Measurements from ENCODE around the gene ACTR3C. TPM values are rescaled to one million over a fixed set of nuclear protein-coding genes. Genes with fewer than 3 reads are reported as not detected.
"Not testable (repeated sequence)": the region's sequence is repeated elsewhere in the genome, so short reads cannot be mapped to it uniquely, and the experiment has no call there.

Gene ACTR3C
- total RNA-seq, 1 experiment from 2014 or later = not detected

GRCh38 chr7:150283608-150284007 lies 39.7 kb downstream of the ACTR3C start:
- DNase-seq (ENCODE audit: low read depth) = not testable (repeated sequence)

GRCh38 chr7:150283111-150283510 lies 40.2 kb downstream of the ACTR3C start:
- not testable (repeated sequence) for DNase-seq (ENCODE audit: low read depth)

- DNase-seq (ENCODE audit: low read depth) = not testable (repeated sequence)
These were observed 41.5 kb downstream of the ACTR3C start for GRCh38 chr7:150281681-150282403.

- not testable (repeated sequence) for DNase-seq (ENCODE audit: low read depth)
These were observed 45.0 kb downstream of the ACTR3C start for GRCh38 chr7:150278383-150278782.

DNA sequence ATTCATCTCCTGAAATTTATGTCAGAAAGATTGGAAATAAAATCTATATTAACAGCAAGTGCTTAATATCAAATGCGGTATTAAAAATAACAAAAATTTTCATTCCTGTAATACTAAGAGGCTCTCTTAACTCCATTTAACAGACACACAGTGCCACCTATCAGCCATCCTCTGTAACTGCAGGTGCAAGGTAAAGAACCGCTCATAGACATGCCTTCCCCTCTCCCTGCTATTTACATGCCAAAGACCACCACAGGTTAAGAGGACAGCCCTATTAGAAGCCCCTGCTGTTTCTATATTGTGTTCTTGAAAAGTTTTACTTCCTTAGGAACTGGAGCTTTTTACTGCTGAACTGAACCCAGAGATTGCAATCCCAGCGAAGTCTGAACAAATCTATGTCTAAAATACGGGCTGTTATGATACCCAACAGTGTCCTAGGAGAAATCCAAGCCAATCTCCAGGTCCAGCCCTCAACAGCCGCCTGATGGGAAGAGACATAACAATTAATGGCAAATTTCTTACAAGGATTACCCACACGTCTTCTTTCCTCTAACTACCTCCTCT lies 47.1 kb downstream of the ACTR3C start:
- peak; percentile 20 for DNase-seq (ENCODE audit: low read depth)

GRCh38 chr7:150271898-150272297 lies 51.4 kb downstream of the ACTR3C start:
- DNase-seq (ENCODE audit: low read depth) = not testable (repeated sequence)

- not testable (repeated sequence) for DNase-seq (ENCODE audit: low read depth)
These were observed 53.1 kb downstream of the ACTR3C start for GRCh38 chr7:150270101-150270824.

DNA sequence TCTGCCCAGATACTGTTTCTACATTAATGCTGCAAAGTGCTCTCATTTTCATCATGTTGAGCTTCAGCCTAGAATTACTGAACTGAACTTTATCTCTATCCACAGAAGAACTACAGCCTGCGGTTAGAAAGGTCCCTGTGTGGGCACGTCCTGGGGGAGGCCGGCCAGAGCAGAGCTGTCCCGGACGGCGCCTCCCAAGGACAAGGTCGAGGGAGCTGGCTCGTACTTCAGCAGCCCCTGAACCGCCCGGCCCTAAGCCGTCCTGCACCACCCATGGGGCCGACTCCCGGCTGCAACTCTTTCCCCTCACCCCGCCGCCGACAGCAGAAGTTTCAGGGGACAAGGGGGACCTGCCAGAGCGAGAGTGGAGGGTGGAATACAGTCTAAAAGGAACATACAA lies 54.5 kb downstream of the ACTR3C start:
- not testable (repeated sequence) for DNase-seq (ENCODE audit: low read depth)

DNA sequence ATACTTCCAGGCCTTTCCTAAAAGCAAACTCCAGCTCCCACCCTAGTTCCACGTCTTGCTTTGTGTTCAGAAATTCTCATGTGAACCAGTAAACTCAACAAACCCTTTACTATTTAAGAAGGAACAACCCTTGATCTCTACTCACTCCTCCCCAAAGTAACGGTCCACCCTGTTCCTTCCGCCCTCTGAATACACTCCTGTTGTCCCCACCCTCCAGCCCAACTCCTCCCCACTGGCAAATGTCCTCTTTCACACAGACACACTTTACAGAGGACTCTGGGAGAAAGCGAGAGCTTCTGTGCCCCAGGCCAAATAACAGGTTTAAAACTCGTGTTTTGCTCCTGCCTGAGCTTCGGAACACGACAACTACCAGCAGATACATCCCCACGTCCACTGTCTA lies 55.1 kb downstream of the ACTR3C start:
- not testable (repeated sequence) for DNase-seq (ENCODE audit: low read depth)

DNA sequence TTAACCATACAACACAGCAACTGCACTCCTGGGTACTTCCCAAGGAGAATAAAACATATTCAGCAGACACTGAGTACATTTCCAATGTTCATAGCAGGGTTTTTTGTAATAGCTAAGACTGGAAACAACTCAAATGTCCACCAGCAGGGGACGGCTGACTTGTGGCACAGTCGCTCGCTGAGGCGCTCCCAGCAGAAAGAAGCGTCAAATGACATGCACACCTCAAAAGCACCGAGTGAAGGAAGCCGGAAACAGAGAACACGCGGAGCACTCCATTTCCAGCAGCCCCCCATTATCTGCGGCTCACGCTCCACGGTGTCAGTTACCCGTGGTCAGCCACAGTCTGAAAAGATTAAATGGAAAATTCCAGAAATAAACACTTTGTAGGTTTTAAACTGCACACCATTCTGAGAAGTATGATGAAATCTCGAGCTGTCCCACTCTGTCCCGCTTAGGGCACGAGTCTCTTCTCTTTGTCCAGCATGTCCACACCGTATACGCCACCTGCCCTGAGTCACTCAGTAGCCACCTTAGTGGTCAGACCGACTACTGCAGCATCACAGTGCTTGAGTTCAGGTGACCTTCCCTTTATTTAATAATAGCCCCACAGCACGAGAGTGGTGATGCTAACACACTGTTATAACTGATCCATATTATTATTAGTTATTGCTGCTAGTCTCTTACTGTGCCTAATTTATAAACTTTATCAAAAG lies 56.2 kb downstream of the ACTR3C start:
- not testable (repeated sequence) for DNase-seq (ENCODE audit: low read depth)

GRCh38 chr7:150262656-150263055 lies 60.7 kb downstream of the ACTR3C start:
- DNase-seq (ENCODE audit: low read depth) = not testable (repeated sequence)

DNA sequence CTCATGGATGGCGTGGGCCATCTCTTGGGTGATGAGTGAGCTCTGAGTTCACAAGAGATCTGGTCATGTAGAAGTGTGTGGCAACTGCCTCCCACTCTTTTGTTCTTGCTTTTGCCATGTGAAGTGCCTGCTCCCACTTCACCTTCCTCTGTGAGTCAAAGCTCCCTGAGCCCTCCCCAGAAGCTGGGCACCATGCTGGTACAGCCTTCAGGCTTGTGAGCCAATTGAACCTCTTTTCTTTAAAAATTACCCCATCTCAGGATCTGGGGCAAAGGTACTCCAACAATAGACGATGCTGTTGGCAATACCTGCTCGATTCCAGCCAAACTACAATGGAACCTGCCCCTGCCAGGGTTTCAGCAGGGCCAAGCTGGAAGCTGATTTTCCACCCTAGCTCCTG lies 75.6 kb downstream of the ACTR3C start:
- DNase-seq (ENCODE audit: low read depth) = not testable (repeated sequence)

GRCh38 chr7:150245208-150245607 lies 78.1 kb downstream of the ACTR3C start:
- DNase-seq (ENCODE audit: low read depth) = not testable (repeated sequence)

DNA sequence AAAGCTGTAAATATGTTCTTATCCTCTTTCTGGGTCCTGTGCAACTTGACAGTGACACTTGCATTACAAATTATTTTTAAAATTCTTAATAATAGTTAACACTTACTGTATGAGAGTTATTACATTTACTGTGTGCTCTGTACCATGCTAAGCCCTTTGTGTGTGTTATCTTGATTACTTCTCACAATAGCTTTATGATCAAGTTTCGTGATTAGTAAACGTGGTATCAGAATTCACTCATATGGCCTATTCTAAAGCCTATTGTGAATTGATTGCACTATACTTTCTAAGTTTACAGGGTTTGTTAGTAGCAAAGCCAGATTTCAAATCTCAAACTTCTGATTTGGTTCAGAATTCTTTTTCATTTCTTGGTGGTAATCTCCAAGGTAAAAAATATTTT lies 80.4 kb downstream of the ACTR3C start:
- DNase-seq (ENCODE audit: low read depth) = not testable (repeated sequence)

GRCh38 chr7:150225444-150225843 lies 97.9 kb downstream of the ACTR3C start:
- not testable (repeated sequence) for DNase-seq (ENCODE audit: low read depth)

GRCh38 chr7:150222083-150222972 lies 101.0 kb downstream of the ACTR3C start:
- not testable (repeated sequence) for DNase-seq (ENCODE audit: low read depth)

- not testable (repeated sequence) for DNase-seq (ENCODE audit: low read depth)
These were observed 102.6 kb downstream of the ACTR3C start for GRCh38 chr7:150220673-150221181.

DNA sequence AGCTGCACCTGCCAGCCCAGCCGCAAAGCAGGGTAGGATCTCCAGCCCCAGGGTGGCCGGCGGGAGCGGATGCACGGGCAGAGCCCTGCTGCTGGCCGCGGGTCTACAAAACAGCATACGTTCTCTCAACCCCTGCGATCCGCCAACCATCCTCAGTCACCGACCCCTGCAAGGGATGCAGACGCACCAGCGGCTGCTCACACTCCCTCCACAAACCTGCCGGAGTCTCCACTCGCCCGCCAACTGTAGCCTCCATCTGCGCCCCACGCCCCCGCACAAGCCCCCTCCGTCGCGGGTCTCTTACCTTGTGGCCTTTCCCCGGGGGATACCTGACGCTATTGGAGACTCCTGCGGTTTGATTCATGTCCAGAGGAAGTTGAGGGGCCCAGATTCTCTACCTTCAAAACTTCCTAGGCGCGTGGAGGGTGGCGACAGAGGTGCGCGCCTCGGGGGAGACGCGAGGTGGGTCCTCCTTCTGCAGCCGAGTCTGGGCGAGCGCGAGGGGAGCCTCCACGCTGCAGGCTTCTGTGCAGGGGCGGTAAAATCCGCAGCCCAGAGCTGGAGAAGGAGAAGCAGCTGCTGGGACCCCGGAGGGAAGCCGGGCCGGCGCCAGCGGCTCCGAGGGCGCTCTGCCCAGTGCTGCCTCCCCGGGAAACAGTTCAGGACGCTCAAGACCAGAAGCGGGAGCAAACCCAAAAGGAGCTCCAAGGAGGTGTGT lies 103.2 kb downstream of the ACTR3C start:
- DNase-seq (ENCODE audit: low read depth) = not testable (repeated sequence)

- not testable (repeated sequence) for DNase-seq (ENCODE audit: low read depth)
These were observed 116.5 kb downstream of the ACTR3C start for GRCh38 chr7:150206848-150207247.

DNA sequence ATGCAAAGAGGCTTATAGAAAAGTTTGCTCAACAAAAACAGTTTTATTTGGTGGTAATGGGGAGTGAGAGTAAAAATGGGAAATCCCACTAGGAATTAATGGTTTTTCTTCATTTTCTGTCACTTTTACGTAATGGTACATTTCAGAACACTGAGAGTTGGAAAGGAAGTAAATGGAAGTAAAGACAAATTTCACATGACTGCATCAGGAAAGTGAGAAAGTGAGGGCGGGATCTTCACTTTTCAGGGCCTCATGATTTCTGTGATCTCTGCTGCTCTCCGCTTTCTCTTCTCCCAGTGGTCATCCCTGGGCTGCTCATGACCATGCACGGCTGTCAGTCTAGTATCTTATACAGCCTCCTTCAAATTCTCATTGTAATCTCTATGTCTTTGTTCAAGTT lies 117.5 kb downstream of the ACTR3C start:
- DNase-seq (ENCODE audit: low read depth) = not testable (repeated sequence)
